Stimulated activated naive CD8-positive, alpha-beta T cell treated with anti-CD3 and anti-CD28 coated beads, Interleukin-15, amount 100 ng/mL, for 72 hours (primary cell): ENCODE results near the gene CADM2.

Experiments
- ATAC-seq: fragments of 150-1000 bp; cut with Tn5 transposase; 2 replicates; pipeline ENCODE4 v1.10.0; 2021; ENCODE audit warnings: mild to moderate bottlenecking, moderate library complexity
- DNase-seq, 2 donors: peaks; one replicate each; pipeline ENCODE4 v3.0.0; 2021 to 2022
- H3K27ac Mint-ChIP-seq, 2 donors: one replicate each; pipeline ENCODE4 v1.8.0; 2022; ENCODE audit warnings: mild to moderate bottlenecking in 2 of 2, mixed read lengths in 2 of 2, moderate library complexity in 2 of 2
- H3K27me3 Mint-ChIP-seq: one replicate; pipeline ENCODE4 v1.8.0; 2022; ENCODE audit warnings: mixed read lengths
- H3K4me1 Mint-ChIP-seq: one replicate; pipeline ENCODE4 v1.8.0; 2022; ENCODE audit warnings: mild to moderate bottlenecking, mixed read lengths
- H3K4me3 Mint-ChIP-seq, 2 donors: one replicate each; pipeline ENCODE4 v1.8.0; 2022; ENCODE audit warnings: mild to moderate bottlenecking in 2 of 2, mixed read lengths in 2 of 2, moderate library complexity in 1 of 2
- H3K9me3 Mint-ChIP-seq, 2 donors: one replicate each; pipeline ENCODE4 v1.8.0; 2022; ENCODE audit warnings: mixed read lengths in 2 of 2

CADM2 gene

DNA sequence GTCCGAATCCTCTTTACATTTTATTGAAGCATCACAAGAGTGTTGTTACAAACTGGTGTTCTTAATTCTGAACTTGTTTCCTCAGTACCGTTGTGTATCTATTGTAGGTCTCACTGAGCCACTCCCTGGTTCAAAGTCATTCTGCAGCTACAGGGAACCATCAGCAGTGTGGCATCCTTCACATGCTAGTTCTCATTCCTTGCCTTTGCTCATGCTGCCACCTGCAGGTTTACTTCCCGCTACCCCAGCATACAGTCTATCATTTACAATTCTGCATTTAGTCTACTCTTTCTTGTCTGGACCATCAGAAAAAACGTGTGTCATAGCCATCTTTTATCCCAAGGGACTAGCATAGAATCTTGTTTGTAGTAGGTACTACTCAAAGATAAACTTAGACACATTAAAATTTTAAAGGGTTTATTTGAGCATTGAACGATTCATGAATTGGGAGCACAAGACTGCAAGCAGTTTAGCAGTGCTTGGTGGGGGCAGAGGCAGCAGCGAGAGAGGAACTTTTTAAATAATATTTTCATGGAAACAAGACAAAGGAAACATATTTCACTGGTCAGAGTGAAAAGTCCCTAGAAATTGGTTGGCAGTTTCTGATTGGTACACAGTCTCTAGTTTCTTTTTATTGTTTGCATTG is 402.1 kb downstream of the CADM2 start:
- no peaks in the 10 kb centered on the region for H3K4me1 Mint-ChIP-seq
- H3K27ac Mint-ChIP-seq, result no peak overlapping the region
- H3K27me3 Mint-ChIP-seq, result no peaks in the 10 kb centered on the region
- DNase-seq (no peak), ATAC-seq (no peak)
- peaks cover 0 to 4% of the 10 kb centered on the region in 2 donors for H3K9me3 Mint-ChIP-seq
- H3K4me3 Mint-ChIP-seq, result no peak overlapping the region

DNA sequence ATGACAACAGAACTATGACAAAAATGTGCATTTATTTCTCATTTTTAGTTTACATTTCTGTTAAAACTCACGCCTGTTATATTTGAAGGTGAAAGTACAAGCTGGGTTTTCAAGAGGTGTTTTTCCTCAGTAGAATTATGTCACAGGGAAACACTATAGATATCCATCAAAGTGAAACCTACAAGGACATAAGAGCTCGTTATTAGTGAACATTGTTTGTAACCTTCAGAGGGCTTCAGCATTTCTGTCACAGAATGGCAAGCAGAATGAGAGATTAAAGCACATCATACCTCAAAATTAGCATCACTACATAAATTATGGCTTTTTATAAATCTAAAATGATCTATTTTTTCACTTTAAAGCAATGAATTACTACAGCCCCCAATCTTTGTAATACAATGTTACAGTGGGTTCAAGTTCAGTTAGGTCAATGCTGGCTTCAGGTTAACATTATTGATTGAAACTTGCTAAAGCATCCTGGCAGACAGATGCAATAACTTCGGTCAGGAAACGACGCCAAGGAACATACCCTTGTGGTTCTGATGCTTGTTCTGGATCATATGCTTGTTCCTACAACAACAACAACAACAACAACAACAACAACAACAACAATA is 405.6 kb downstream of the CADM2 start:
- Mint-ChIP-seq H3K4me1 (no peaks in the 10 kb centered on the region), H3K4me3 (no peak overlapping the region), H3K9me3 (no peaks in the 10 kb centered on the region), H3K27me3 (no peaks in the 10 kb centered on the region), H3K27ac (no peak overlapping the region)
- DNase-seq (no peak), ATAC-seq (no peak)

DNA sequence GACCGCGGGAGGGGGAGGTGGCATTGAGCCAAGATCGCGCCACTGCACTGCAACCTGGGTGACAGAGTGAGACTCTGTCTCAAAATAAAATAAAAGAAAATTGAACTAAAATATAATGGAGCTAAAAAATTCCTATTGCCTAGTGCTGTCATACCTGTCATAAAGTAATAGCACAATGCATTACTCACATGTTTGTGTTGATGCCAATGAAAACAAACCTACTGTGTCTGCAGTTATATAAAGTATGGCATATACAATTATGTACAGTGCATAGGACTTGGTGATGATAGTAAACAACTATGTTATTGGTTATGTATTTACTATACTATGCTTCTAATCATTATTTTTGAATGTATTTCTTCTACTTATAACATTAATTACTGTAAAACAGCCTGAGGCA is 411.6 kb downstream of the CADM2 start:
- Mint-ChIP-seq H3K27ac (no peak overlapping the region), H3K27me3 (no peaks in the 10 kb centered on the region), H3K4me1 (no peaks in the 10 kb centered on the region), H3K9me3 (peaks cover 0 to 6% of the 10 kb centered on the region in 2 donors), H3K4me3 (no peak overlapping the region)
- no peak for DNase-seq
- no peak for ATAC-seq

DNA sequence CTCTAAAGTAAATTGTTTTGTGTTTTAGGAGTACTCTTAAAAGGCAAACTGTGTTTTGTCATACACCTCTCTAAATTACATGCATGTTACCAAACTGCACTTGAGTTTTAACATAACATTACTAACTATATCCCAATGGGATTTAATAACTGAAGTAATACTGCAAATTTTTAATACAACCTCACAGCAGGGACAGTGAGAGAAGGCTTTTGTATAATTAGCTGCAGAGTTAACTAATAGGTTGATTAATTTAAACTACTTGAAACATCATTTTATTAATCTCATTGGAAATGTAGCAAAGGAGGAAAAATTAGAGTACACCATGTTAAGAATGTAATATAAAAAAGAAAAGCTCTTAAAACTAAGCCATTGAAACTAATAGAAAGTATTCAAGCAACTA is 417.3 kb downstream of the CADM2 start:
- Mint-ChIP-seq H3K27ac (no peak overlapping the region), H3K9me3 (peaks cover 0 to 6% of the 10 kb centered on the region in 2 donors), H3K27me3 (no peaks in the 10 kb centered on the region), H3K4me3 (no peak overlapping the region), H3K4me1 (no peaks in the 10 kb centered on the region)
- DNase-seq, result no peak
- no peak for ATAC-seq

DNA sequence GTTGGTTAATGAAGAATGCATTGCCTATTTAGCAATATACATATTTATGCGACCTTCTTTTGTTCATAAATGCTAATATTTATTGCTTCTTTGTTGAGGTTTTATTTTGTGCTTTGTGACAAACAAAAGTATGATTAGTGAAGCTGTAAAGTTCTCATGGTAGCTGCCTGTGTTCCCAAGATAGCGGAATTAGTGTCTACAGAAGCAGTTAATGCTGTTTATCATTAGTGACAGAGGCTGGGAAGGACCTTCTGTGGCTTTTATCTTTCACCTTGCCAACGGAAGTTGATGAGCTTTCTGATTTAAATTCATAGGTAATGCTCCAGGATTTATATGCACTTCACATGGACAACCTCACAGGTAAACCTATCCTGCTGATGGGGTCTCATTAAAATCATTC is 418.3 kb downstream of the CADM2 start:
- no peak for DNase-seq
- no peak for ATAC-seq
- H3K27ac Mint-ChIP-seq, result no peak overlapping the region
- H3K27me3 Mint-ChIP-seq, result no peaks in the 10 kb centered on the region
- no peaks in the 10 kb centered on the region for H3K4me1 Mint-ChIP-seq
- no peak overlapping the region for H3K4me3 Mint-ChIP-seq
- peaks cover 0 to 6% of the 10 kb centered on the region in 2 donors for H3K9me3 Mint-ChIP-seq

DNA sequence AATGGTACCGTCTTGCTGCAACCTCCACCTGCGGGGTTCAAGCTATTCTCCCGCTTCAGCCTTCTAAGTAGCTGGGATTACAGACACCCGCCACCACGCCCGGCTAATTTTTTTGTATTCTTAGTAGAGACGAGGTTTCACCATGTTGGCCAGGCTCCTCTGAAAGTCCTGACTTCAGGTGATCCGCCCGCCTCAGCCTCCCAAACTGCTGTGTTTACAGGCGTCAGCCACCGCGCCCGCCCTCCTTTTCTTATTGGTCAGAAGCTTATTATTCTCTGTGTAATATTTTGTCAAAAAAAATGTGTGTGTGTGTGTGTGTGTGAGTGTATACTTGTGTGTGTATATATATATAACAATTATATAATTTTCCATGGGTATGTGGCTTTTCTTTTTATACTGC is 425.6 kb downstream of the CADM2 start:
- ATAC-seq (no peak), DNase-seq (no peak)
- Mint-ChIP-seq H3K4me3 (no peak overlapping the region), H3K27me3 (no peaks in the 10 kb centered on the region), H3K9me3 (peaks cover 0 to 4% of the 10 kb centered on the region in 2 donors), H3K27ac (no peak overlapping the region), H3K4me1 (no peaks in the 10 kb centered on the region)

DNA sequence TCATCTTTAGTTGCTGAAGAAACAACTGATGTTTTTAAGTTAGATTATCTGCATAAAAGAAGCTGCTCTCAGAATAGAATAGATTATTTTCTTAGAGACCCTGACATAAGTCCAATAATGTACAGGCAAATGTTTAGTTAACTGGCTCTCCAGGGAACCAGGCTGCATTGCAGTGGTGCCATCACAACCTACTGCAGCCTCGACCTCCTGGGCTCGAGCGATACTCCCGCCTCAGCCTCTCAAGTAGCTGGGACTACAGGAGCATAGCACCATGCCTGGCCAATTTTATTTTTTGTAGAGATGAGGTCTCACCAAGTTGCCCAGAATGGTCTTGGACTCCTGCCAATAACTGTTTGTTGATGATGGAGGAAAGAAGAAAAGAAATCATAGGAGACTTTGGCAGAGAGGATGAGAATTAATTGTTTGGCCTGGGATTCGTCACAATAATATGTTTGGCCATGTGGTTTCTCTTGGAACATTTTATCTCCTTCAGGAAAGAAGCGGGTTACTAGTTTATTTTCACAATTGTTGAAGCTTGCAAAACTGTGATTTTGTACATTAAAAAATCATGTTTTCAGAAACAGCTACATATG is 429.2 kb downstream of the CADM2 start:
- Mint-ChIP-seq H3K27ac (no peak overlapping the region), H3K9me3 (peaks cover 0 to 4% of the 10 kb centered on the region in 2 donors), H3K27me3 (no peaks in the 10 kb centered on the region), H3K4me3 (no peak overlapping the region), H3K4me1 (no peaks in the 10 kb centered on the region)
- ATAC-seq (no peak), DNase-seq (no peak)

DNA sequence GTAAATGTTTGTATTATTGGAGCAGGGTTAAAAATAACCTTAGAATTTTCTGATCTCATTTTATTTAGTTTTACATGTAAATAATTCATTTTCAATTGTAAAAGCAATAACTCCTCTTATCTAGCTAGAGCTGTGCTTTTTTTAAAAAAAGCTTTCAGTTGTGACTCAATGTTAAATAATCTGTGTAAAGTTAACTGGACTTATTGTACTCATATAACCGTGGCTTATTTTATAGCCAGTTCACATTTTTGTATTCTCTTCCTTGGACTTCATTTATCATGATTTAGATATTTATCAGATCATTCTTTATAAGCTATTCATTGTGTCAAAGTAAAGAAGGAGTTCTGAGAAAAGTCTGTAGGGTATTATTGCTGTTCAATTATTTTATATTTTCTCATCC is 435.6 kb downstream of the CADM2 start:
- Mint-ChIP-seq H3K9me3 (peaks cover 10% of the 10 kb centered on the region in 2 donors), H3K4me1 (no peaks in the 10 kb centered on the region), H3K27ac (no peak overlapping the region), H3K4me3 (no peak overlapping the region), H3K27me3 (no peaks in the 10 kb centered on the region)
- ATAC-seq (no peak), DNase-seq (no peak)

DNA sequence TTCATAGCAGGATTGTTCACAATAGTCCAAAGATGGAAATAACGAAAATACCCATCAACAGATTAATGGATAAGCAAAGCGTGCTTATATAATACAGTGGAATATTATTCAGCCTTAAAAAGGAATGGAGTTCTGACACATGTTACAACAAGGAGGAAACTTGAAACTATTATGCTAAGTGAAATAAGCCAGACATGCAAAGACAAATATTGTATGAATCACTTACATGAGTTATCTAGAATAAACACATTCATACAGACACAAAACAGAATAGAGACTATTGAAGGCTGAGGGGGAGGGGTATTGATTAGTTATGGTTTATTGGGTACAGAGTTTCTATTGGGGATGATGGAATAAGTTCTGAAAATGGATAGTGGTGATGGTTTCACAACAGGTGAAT is 438.6 kb downstream of the CADM2 start:
- H3K9me3 Mint-ChIP-seq, result peaks cover 10 to 13% of the 10 kb centered on the region in 2 donors
- no peak overlapping the region for H3K4me3 Mint-ChIP-seq
- ATAC-seq (no peak), DNase-seq (no peak)
- no peak overlapping the region for H3K27ac Mint-ChIP-seq
- H3K4me1 Mint-ChIP-seq, result no peaks in the 10 kb centered on the region
- H3K27me3 Mint-ChIP-seq, result no peaks in the 10 kb centered on the region

DNA sequence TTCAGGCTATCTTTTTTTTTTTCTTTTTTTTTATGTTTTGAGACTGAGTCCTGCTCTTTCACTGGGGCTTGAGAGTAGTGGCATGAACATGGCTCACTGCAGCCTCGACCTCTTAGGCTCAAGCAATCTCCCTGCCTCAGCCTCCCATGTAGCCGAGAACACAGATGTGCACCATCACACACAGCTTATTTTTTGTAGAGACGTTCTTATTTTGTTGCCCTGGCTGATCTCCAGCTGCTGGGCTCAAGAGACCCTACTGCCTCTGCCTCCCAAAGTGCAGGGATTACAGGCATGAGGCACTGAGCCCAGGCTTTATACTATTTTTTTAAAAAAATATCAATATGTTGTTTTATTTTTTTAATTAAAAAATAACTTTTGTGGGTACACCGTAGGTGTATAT is 467.3 kb downstream of the CADM2 start:
- no peak for DNase-seq
- Mint-ChIP-seq H3K27ac (peak overlapping the region in 1 of 2 donors; percentile 78), H3K4me3 (no peak overlapping the region), H3K9me3 (peaks cover 0 to 9% of the 10 kb centered on the region in 2 donors), H3K27me3 (no peaks in the 10 kb centered on the region), H3K4me1 (no peaks in the 10 kb centered on the region)
- no peak for ATAC-seq

DNA sequence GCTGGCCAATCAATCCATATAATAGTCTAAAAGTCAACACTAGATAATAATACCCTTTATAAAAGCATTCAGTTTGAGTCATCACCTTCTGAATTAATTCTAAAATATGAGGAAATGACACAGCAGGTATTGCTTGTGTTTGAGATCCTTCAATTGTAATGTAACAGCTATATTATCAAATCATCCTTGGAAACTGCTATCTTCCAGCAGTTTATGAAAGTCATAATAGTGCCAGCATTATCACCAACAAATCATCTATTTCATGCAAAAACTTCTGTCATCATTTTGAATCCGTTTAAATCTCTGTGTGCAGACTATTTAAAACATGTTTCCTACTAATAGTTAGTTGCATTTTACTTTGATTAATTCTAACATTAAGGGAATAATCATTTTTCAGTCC is 468.7 kb downstream of the CADM2 start:
- ATAC-seq (no peak), DNase-seq (no peak)
- H3K9me3 Mint-ChIP-seq, result peaks cover 5 to 20% of the 10 kb centered on the region in 2 donors
- H3K27me3 Mint-ChIP-seq, result no peaks in the 10 kb centered on the region
- H3K4me3 Mint-ChIP-seq, result no peak overlapping the region
- H3K27ac Mint-ChIP-seq, result no peak overlapping the region
- no peaks in the 10 kb centered on the region for H3K4me1 Mint-ChIP-seq

DNA sequence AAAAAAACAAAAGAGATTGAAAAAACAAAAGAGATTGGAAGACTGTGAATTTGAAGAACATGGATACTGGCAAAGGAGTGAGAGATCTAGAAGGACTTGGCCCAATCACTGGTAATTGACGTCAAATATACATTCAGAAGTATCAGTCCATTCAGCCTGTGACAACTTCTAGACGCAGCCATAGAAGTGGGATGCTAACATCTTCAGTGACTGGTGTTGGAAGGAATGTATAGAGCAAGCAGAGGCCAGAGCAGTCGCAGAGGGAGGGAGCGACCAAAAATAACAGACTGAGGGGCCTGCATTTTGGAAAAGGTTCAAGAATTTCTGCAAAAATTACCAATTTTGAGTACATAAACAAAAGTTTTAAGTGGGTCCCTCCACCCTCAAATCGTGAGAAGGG is 473.3 kb downstream of the CADM2 start:
- no peaks in the 10 kb centered on the region for H3K27me3 Mint-ChIP-seq
- no peaks in the 10 kb centered on the region for H3K4me1 Mint-ChIP-seq
- no peak for ATAC-seq
- H3K27ac Mint-ChIP-seq, result no peak overlapping the region
- H3K4me3 Mint-ChIP-seq, result no peak overlapping the region
- H3K9me3 Mint-ChIP-seq, result peaks cover 5 to 31% of the 10 kb centered on the region in 2 donors
- no peak for DNase-seq

DNA sequence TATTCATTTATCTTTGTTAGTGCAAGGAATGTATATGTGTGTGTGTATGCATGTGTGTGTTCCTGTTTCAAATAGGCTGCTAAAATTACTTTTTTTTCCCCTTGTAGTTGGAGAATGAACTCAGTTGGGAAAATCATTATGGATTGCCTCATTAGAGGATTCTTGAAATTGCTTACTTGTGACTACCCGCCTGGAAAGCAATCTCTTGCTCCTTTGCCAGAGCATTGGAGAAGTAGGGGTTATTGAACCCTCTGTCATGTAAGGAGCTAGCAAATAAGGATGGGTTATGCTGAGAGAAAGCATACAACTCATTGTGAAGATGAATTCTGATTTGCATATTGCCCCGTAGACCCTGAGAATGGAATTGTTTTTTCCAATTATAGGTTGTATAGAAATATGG is 474.5 kb downstream of the CADM2 start:
- peaks cover 5 to 33% of the 10 kb centered on the region in 2 donors for H3K9me3 Mint-ChIP-seq
- H3K4me1 Mint-ChIP-seq, result no peaks in the 10 kb centered on the region
- no peaks in the 10 kb centered on the region for H3K27me3 Mint-ChIP-seq
- DNase-seq (no peak), ATAC-seq (no peak)
- H3K27ac Mint-ChIP-seq, result no peak overlapping the region
- H3K4me3 Mint-ChIP-seq, result no peak overlapping the region

DNA sequence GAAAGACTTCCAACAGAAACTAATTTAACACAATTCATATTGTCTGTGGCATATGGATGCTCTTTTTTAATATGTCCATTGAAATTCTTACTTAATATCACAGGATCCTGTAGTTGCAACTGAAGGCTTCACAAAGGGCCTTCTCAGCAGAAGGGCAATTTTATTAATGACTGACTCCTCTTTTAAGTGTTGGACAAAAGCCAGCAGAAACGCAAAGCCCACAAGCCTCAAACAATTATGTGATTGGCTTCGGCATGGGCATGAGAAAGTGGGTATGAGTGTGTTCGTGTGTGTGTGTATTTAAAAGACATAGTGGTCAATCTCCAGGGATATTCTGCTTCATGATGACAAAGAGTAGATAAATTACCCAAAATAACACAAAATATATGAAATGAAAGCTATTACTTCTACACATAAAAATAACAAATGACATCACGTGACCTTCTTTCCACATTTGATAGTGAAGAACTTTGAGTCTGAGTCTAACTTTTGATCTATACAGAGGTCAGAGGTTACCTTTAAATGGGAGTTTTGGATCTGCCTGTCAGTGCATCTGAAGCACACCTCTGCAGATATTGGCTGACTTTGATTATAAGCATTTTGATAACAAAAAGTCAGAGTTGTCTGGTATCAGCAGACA is 496.9 kb downstream of the CADM2 start:
- no peak for DNase-seq
- H3K9me3 Mint-ChIP-seq, result no peaks in the 10 kb centered on the region
- no peaks in the 10 kb centered on the region for H3K27me3 Mint-ChIP-seq
- H3K4me3 Mint-ChIP-seq, result no peak overlapping the region
- no peak for ATAC-seq
- H3K4me1 Mint-ChIP-seq, result no peaks in the 10 kb centered on the region
- no peak overlapping the region for H3K27ac Mint-ChIP-seq

DNA sequence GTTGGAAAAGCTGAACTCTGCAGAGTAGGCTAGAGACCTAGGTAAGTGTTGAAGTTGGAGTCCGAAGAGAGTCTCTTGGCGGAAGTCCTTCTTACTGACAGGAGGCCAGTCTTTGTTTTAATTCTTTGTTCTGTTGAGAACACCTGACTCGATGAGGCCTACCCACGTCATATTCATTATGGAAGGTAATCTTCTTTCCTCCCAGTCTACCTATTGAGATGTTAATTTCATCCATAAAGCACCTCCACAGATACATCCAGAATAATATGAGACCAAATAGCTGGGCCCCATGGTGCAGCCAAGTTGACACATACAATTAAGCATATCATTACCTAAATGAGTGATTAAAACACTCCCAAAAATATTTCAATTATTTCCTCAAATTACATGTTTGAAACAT is 515.5 kb downstream of the CADM2 start:
- no peak overlapping the region for H3K4me3 Mint-ChIP-seq
- ATAC-seq, result no peak
- DNase-seq, result no peak
- H3K27me3 Mint-ChIP-seq, result no peaks in the 10 kb centered on the region
- H3K4me1 Mint-ChIP-seq, result no peaks in the 10 kb centered on the region
- peaks cover 2 to 9% of the 10 kb centered on the region in 2 donors for H3K9me3 Mint-ChIP-seq
- no peak overlapping the region for H3K27ac Mint-ChIP-seq

DNA sequence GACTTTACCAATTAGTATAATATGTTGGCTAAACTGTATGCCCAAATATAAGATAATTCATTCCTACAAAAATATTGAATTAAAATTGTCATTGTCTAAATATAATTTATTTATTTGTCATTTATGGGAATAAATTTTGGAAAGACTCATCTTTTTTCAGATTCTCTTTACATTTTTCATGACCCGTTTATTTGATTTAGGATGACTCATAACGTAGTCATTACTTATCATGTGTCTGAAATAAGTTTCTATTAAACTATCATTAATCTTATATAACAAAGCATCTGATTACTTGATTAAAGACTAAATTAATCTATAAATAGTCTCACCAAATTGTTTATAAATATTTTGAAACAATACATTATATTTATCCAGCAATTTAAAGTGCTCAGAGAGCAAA is 516.6 kb downstream of the CADM2 start:
- H3K27me3 Mint-ChIP-seq, result no peaks in the 10 kb centered on the region
- no peaks in the 10 kb centered on the region for H3K9me3 Mint-ChIP-seq
- H3K27ac Mint-ChIP-seq, result no peak overlapping the region
- DNase-seq, result no peak
- ATAC-seq, result no peak
- no peak overlapping the region for H3K4me3 Mint-ChIP-seq
- H3K4me1 Mint-ChIP-seq, result no peaks in the 10 kb centered on the region
